PC-9 (cell line): ENCODE results near the gene PPP2R3A.

ENCODE experiments used
- EZH2 ChIP-seq: fragments of 200-600 bp; sonication (generic); IDR thresholded peaks from 2 replicates; pipeline ENCODE4 v1.8.0; 2017; ENCODE audit warnings: antibody characterized with exemption, low read depth
- TF ChIP-seq, protein P1 (sequence below): fragments of 200-600 bp; sonication (generic); conservative IDR thresholded peaks from 2 replicates; pipeline ENCODE4 v1.6.1; 2017; ENCODE audit warnings: mixed run types, antibody characterized with exemption, mild to moderate bottlenecking, moderate library complexity

DNA sequence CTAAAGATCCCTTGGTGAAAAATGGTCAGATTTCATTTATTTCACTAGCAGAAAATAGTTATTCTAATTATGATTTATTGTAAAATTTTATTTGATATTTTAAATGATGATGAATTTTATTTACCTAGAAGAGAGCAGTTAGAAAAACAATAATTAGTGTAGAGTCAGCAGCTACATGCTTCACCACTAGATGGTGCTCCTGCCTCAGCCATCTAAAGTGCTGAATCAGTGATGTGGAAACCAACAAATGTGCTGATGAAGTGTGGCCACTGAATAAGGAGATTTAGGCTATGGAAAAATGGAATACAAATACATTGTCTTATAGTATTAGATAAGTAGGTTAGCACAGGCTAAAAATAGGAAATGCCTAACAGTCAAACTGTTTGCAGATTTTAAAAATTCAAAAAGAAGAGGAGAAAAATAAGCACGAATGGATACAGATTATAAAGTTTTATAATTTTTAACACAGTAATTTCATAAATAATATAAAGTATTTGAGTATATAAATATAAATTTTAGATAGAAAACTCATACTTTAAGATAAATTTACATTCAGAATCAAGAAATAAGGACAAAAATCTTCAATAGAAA, 109.8 kb downstream of the PPP2R3A start:
- TF ChIP-seq, protein P1, sequence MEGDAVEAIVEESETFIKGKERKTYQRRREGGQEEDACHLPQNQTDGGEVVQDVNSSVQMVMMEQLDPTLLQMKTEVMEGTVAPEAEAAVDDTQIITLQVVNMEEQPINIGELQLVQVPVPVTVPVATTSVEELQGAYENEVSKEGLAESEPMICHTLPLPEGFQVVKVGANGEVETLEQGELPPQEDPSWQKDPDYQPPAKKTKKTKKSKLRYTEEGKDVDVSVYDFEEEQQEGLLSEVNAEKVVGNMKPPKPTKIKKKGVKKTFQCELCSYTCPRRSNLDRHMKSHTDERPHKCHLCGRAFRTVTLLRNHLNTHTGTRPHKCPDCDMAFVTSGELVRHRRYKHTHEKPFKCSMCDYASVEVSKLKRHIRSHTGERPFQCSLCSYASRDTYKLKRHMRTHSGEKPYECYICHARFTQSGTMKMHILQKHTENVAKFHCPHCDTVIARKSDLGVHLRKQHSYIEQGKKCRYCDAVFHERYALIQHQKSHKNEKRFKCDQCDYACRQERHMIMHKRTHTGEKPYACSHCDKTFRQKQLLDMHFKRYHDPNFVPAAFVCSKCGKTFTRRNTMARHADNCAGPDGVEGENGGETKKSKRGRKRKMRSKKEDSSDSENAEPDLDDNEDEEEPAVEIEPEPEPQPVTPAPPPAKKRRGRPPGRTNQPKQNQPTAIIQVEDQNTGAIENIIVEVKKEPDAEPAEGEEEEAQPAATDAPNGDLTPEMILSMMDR = peak; percentile 95
- TF ChIP-seq EZH2 = no peak
